ENCODE data around the gene ANKS1A. TPM values are rescaled to one million over a fixed set of nuclear protein-coding genes. Genes with fewer than 3 reads are reported as not detected.
"Not testable (repeated sequence)": the region's sequence is repeated elsewhere in the genome, so short reads cannot be mapped to it uniquely, and the experiment has no call there.

The ANKS1A gene
- total and polyA plus RNA-seq, 9 donors = 16.0 to 45.0 (median 27.3) TPM

DNA sequence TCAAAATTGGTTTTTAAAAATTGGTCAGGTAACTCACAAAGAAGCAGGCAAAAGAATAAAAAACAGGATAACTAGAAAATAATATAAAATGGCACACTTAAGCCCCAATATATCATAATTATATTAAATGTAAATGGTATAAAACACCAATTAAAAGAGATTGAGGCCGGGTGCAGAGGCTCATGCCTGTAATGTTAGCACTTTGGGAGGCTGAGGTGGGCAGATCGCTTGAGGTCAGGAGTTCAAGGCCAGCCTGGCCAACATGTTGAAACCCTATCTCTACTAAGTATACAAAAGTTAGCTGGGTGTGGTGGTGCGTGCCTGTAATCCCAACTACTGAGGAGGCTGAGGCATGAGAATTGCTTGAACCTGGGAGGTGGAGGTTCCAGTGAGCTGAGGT lies 216.0 kb downstream of the ANKS1A start:
- Histone ChIP-seq H3K27ac (no peak overlapping the region), H3K4me1 (ENCODE audit: insufficient read depth) (no peaks in the 10 kb centered on the region), H3K27me3 (no peaks in the 10 kb centered on the region), H3K4me3 (no peak overlapping the region), H3K36me3 (no peaks in the 10 kb centered on the region), H3K9me3 (no peaks in the 10 kb centered on the region)
- TF ChIP-seq EP300 (IDR thresholded peaks at IDR 0.05) (no peak), POLR2A (IDR thresholded peaks at IDR 0.05) (no peak), CTCF (IDR thresholded peaks at IDR 0.05) (no peak)
- intact Hi-C loops (cut with DNase I) = no loop called here
- DNase-seq = no peak
- WGBS, 3 donors = 93 to 97% (median 95%) methylated on average over 3 of the region's 3 CpGs

DNA sequence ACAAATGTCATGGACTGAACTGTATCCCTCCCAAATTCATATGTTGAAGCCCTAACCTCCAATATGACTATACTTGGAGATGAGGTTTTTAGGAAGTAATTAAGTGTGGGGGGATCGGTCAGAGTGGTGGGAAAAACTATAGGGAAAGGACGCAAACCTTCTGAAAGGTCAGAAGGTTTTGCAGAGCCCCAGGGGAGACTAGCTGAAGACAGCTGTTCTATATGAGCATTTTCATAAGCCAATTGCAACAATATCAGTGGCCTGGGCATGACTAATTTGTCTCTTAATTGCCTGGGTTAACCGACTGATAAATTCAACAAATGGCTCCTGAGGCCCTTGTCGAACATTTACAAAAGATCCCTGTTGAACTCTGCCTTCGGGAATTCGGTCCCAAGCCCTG lies 217.0 kb downstream of the ANKS1A start:
- H3K36me3 ChIP-seq; H3K27ac ChIP-seq; intact Hi-C loops (cut with DNase I); DNase-seq; H3K4me1 ChIP-seq (ENCODE audit: insufficient read depth); H3K9me3 ChIP-seq; H3K27me3 ChIP-seq; H3K4me3 ChIP-seq: not testable (repeated sequence)
- 83 to 89% (median 89%) methylated on average over 6 of the region's 6 CpGs for WGBS, 3 donors

GRCh38 chr6:35107208-35107607 lies 218.2 kb downstream of the ANKS1A start:
- H3K9me3 ChIP-seq; DNase-seq; H3K36me3 ChIP-seq; H3K27me3 ChIP-seq; H3K4me1 ChIP-seq (ENCODE audit: insufficient read depth); H3K27ac ChIP-seq; intact Hi-C loops (cut with DNase I); H3K4me3 ChIP-seq: not testable (repeated sequence)
- WGBS, 3 donors = 83 to 87% (median 86%) methylated on average over 8 of the region's 8 CpGs

- DNase-seq; H3K4me1 ChIP-seq (ENCODE audit: insufficient read depth); H3K36me3 ChIP-seq; H3K9me3 ChIP-seq; H3K27me3 ChIP-seq; intact Hi-C loops (cut with DNase I); H3K27ac ChIP-seq; H3K4me3 ChIP-seq: not testable (repeated sequence)
- WGBS, 3 donors = 77 to 78% (median 77%) methylated on average over 5 of the region's 5 CpGs
These were observed 218.7 kb downstream of the ANKS1A start for GRCh38 chr6:35107761-35108160.

DNA sequence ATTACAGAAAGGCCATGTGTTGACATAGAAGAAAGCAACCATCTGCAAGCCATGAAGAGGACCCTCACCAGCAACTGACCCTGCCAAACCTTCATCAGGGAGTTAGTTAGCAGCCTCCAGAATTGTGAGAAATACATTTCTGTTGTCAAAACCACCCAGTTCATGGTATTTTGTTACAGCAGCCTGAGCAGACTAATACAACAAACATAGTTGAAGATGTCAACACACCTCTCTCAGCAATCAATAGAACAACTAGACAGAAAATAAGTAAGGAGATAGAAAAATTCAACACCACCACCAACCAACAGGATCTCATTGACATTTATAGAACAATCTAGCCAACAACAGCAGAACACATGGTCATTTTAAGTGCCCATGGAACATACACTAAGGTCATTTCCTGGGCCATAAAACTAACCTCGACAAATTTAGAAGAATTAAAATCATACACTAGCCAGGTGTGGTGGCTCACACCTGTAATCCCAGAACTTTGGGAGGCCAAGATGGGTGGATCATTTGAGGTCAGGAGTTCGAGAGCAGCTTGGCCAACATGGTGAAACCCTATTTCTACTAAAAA lies 219.3 kb downstream of the ANKS1A start:
- 92 to 95% (median 94%) methylated on average over 2 of the region's 2 CpGs for WGBS, 3 donors
- intact Hi-C loops (cut with DNase I) = no loop called here
- Histone ChIP-seq H3K9me3 (no peaks in the 10 kb centered on the region), H3K4me1 (ENCODE audit: insufficient read depth) (no peaks in the 10 kb centered on the region), H3K27ac (no peak overlapping the region), H3K4me3 (no peak overlapping the region), H3K27me3 (no peaks in the 10 kb centered on the region), H3K36me3 (no peaks in the 10 kb centered on the region)
- no peak for DNase-seq
- TF ChIP-seq EP300 (IDR thresholded peaks at IDR 0.05) = no peak
- no peak for TF ChIP-seq CTCF (IDR thresholded peaks at IDR 0.05)
- no peak for TF ChIP-seq POLR2A (IDR thresholded peaks at IDR 0.05)

DNA sequence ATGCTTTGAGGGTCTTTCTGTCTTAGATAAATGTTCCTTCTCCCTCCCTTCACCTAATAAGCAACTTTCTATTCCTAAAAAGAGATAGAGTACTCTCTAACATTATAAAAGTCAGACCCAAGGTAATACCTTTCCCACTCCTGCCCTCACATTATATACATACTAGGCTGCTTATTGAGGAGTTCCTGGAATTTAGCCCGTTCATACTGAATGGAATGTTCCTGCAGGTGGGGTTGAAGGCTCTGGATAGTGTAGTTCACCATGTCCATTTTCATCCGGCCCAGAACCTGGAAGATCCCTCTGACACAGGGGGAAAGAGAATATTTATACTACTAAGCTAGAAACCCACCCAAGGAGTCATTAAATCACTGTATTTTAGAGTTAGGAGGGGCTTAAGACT lies 231.7 kb downstream of the ANKS1A start:
- Histone ChIP-seq H3K9me3 (no peaks in the 10 kb centered on the region), H3K27me3 (no peaks in the 10 kb centered on the region), H3K36me3 (no peaks in the 10 kb centered on the region), H3K4me1 (ENCODE audit: insufficient read depth) (no peaks in the 10 kb centered on the region), H3K27ac (no peak overlapping the region), H3K4me3 (no peak overlapping the region)
- WGBS, 3 donors = 71 to 76% (median 75%) methylated on average over 2 of the region's 2 CpGs
- intact Hi-C loops (cut with DNase I) = no loop called here
- TF ChIP-seq EP300 (IDR thresholded peaks at IDR 0.05) = no peak
- TF ChIP-seq CTCF (IDR thresholded peaks at IDR 0.05) = no peak
- TF ChIP-seq POLR2A (IDR thresholded peaks at IDR 0.05) = no peak
- no peak for DNase-seq

Measured in ovary (tissue), 9 donors.